ENCODE results near the gene DNAH17. TPM values are rescaled to one million over a fixed set of nuclear protein-coding genes. Genes with fewer than 3 reads are reported as not detected.

Gene DNAH17
- total RNA-seq, 8 experiments from 2014 or later = 0.27 to 1.9 (median 0.67) TPM

- peak in 1 of 8 experiments; percentile 12 for ATAC-seq (replicated peaks in 6 of 8)
- no peaks in the 10 kb centered on the region for H3K4me1 ChIP-seq (replicated peaks in 1 of 2)
- in situ Hi-C loops (cut with MboI; ENCODE audit: low pct_unique_long_range_greater_than_20kb in 2 of 9, low sequenced_read_pairs in 9 of 9, unreplicated experiment in 9 of 9) = no loop called here
- no peak overlapping the region for H3K4me3 ChIP-seq
- 0 to 100% (median 83%) methylated on average over 1 to 5 of the region's 20 CpGs; no CpG with 5 or more reads in 5 of the 10 experiments for WGBS, 10 experiments
- H3K27ac ChIP-seq = no peak overlapping the region
Observed at GRCh38 chr17:78433013-78433727, 144.0 kb downstream of the DNAH17 start.

GRCh38 chr17:78432226-78433012, 144.8 kb downstream of the DNAH17 start:
- 28 to 100% (median 89%) methylated on average over 1 to 8 of the region's 21 CpGs; no CpG with 5 or more reads in 1 of the 10 experiments for WGBS, 10 experiments
- Histone ChIP-seq H3K27ac (no peak overlapping the region), H3K4me3 (no peak overlapping the region), H3K4me1 (replicated peaks in 1 of 2) (no peaks in the 10 kb centered on the region)
- in situ Hi-C loops (cut with MboI; ENCODE audit: low pct_unique_long_range_greater_than_20kb in 2 of 9, low sequenced_read_pairs in 9 of 9, unreplicated experiment in 9 of 9) = no loop called here
- ATAC-seq (replicated peaks in 6 of 8) = no peak

- WGBS, 10 experiments = 76 to 98% (median 93%) methylated on average over 3 to 5 of the region's 11 CpGs; no CpG with 5 or more reads in 7 of the 10 experiments
- in situ Hi-C loops (cut with MboI; ENCODE audit: low pct_unique_long_range_greater_than_20kb in 2 of 9, low sequenced_read_pairs in 9 of 9, unreplicated experiment in 9 of 9) = no loop called here
- no peaks in the 10 kb centered on the region for H3K4me1 ChIP-seq (replicated peaks in 1 of 2)
- H3K4me3 ChIP-seq = no peak overlapping the region
- H3K27ac ChIP-seq = no peak overlapping the region
- ATAC-seq (replicated peaks in 6 of 8) = no peak
Observed at GRCh38 chr17:78431692-78431958, 145.6 kb downstream of the DNAH17 start.

GRCh38 chr17:78430892-78431691, 146.1 kb downstream of the DNAH17 start:
- 20 to 83% (median 69%) methylated on average over 1 to 7 of the region's 20 CpGs; no CpG with 5 or more reads in 3 of the 10 experiments for WGBS, 10 experiments
- Histone ChIP-seq H3K4me3 (no peak overlapping the region), H3K4me1 (replicated peaks in 1 of 2) (no peaks in the 10 kb centered on the region), H3K27ac (no peak overlapping the region)
- peak in 2 of 8 experiments; percentile 22 to 61 for ATAC-seq (replicated peaks in 6 of 8)
- in situ Hi-C loops (cut with MboI; ENCODE audit: low pct_unique_long_range_greater_than_20kb in 2 of 9, low sequenced_read_pairs in 9 of 9, unreplicated experiment in 9 of 9) = no loop called here

- 81 to 100% (median 94%) methylated on average over 2 to 8 of the region's 10 CpGs; no CpG with 5 or more reads in 5 of the 10 experiments for WGBS, 10 experiments
- no peaks in the 10 kb centered on the region for H3K4me1 ChIP-seq (replicated peaks in 1 of 2)
- no peak overlapping the region for H3K27ac ChIP-seq
- H3K4me3 ChIP-seq = no peak overlapping the region
- in situ Hi-C loops (cut with MboI; ENCODE audit: low pct_unique_long_range_greater_than_20kb in 2 of 9, low sequenced_read_pairs in 9 of 9, unreplicated experiment in 9 of 9) = loop anchor here in 1 of 9 experiments (10.0 kb wide), 1 partner anchor 145 kb away; no protein-coding TSS in a partner anchor
- ATAC-seq (replicated peaks in 6 of 8) = no peak
Observed at GRCh38 chr17:78429618-78429995, 147.6 kb downstream of the DNAH17 start.

- 34 to 95% (median 83%) methylated on average over 1 to 15 of the region's 24 CpGs; no CpG with 5 or more reads in 4 of the 10 experiments for WGBS, 10 experiments
Observed at GRCh38 chr17:78428836-78429617, 148.2 kb downstream of the DNAH17 start.

GRCh38 chr17:78428025-78428575, 149.1 kb downstream of the DNAH17 start:
- H3K4me3 ChIP-seq = no peak overlapping the region
- H3K4me1 ChIP-seq (replicated peaks in 1 of 2) = no peaks in the 10 kb centered on the region
- in situ Hi-C loops (cut with MboI; ENCODE audit: low pct_unique_long_range_greater_than_20kb in 2 of 9, low sequenced_read_pairs in 9 of 9, unreplicated experiment in 9 of 9) = loop anchor here in 1 of 9 experiments (10.0 kb wide), 1 partner anchor 143 kb away; no protein-coding TSS in a partner anchor
- no peak overlapping the region for H3K27ac ChIP-seq
- WGBS, 10 experiments = 60 to 100% (median 86%) methylated on average over 1 to 4 of the region's 20 CpGs; no CpG with 5 or more reads in 4 of the 10 experiments
- ATAC-seq (replicated peaks in 6 of 8) = peak in 1 of 8 experiments; percentile 21

More at GRCh38 chr17:78428836-78429617, 148.2 kb downstream of the DNAH17 start:
- peak in 1 of 8 experiments; percentile 21 for ATAC-seq (replicated peaks in 6 of 8)
- Histone ChIP-seq H3K4me1 (replicated peaks in 1 of 2) (no peaks in the 10 kb centered on the region), H3K27ac (no peak overlapping the region), H3K4me3 (no peak overlapping the region)
- in situ Hi-C loops (cut with MboI; ENCODE audit: low pct_unique_long_range_greater_than_20kb in 2 of 9, low sequenced_read_pairs in 9 of 9, unreplicated experiment in 9 of 9) = loop anchor here in 1 of 9 experiments (10.0 kb wide), 1 partner anchor 144 kb away; no protein-coding TSS in a partner anchor

GRCh38 chr17:78427140-78427539, 150.1 kb downstream of the DNAH17 start:
- H3K4me3 ChIP-seq = no peak overlapping the region
- WGBS, 10 experiments = 92% methylated on average over 5 of the region's 11 CpGs; no CpG with 5 or more reads in 9 of the 10 experiments
- ATAC-seq (replicated peaks in 6 of 8) = no peak
- in situ Hi-C loops (cut with MboI; ENCODE audit: low pct_unique_long_range_greater_than_20kb in 2 of 9, low sequenced_read_pairs in 9 of 9, unreplicated experiment in 9 of 9) = loop anchor here in 1 of 9 experiments (10.0 kb wide), 1 partner anchor 142 kb away; no protein-coding TSS in a partner anchor
- H3K27ac ChIP-seq = no peak overlapping the region
- H3K4me1 ChIP-seq (replicated peaks in 1 of 2) = no peaks in the 10 kb centered on the region

- Histone ChIP-seq H3K4me1 (replicated peaks in 1 of 2) (peaks cover 0 to 3% of the 10 kb centered on the region in 2 donors), H3K4me3 (no peak overlapping the region), H3K27ac (no peak overlapping the region)
- in situ Hi-C loops (cut with MboI; ENCODE audit: low pct_unique_long_range_greater_than_20kb in 2 of 9, low sequenced_read_pairs in 9 of 9, unreplicated experiment in 9 of 9) = loop anchor here in 1 of 9 experiments (10.0 kb wide), 1 partner anchor 142 kb away; no protein-coding TSS in a partner anchor
- 95 to 100% (median 100%) methylated on average over 1 to 8 of the region's 22 CpGs; no CpG with 5 or more reads in 5 of the 10 experiments for WGBS, 10 experiments
- ATAC-seq (replicated peaks in 6 of 8) = no peak
Observed at GRCh38 chr17:78426293-78426879, 150.8 kb downstream of the DNAH17 start.

GRCh38 chr17:78425429-78425828, 151.8 kb downstream of the DNAH17 start:
- Histone ChIP-seq H3K4me3 (no peak overlapping the region), H3K27ac (no peak overlapping the region), H3K4me1 (replicated peaks in 1 of 2) (peaks cover 0 to 3% of the 10 kb centered on the region in 2 donors)
- WGBS, 10 experiments = 84 to 93% (median 90%) methylated on average over 2 to 8 of the region's 17 CpGs; no CpG with 5 or more reads in 7 of the 10 experiments
- no peak for ATAC-seq (replicated peaks in 6 of 8)
- in situ Hi-C loops (cut with MboI; ENCODE audit: low pct_unique_long_range_greater_than_20kb in 2 of 9, low sequenced_read_pairs in 9 of 9, unreplicated experiment in 9 of 9) = loop anchor here in 1 of 9 experiments (10.0 kb wide), 1 partner anchor 141 kb away; no protein-coding TSS in a partner anchor

- ATAC-seq (replicated peaks in 6 of 8) = peak in 2 of 8 experiments; percentile 4 to 13
- in situ Hi-C loops (cut with MboI; ENCODE audit: low pct_unique_long_range_greater_than_20kb in 2 of 9, low sequenced_read_pairs in 9 of 9, unreplicated experiment in 9 of 9) = loop anchor here in 1 of 9 experiments (10.0 kb wide), 1 partner anchor 139 kb away; no protein-coding TSS in a partner anchor
- no peak overlapping the region for H3K27ac ChIP-seq
- no peak overlapping the region for H3K4me3 ChIP-seq
- H3K4me1 ChIP-seq (replicated peaks in 1 of 2) = peaks cover 0 to 3% of the 10 kb centered on the region in 2 donors
- WGBS, 10 experiments = 58 to 100% (median 78%) methylated on average over 2 to 10 of the region's 18 CpGs; no CpG with 5 or more reads in 4 of the 10 experiments
Observed at GRCh38 chr17:78423961-78424675, 153.1 kb downstream of the DNAH17 start.
